Stimulated activated CD8-positive, alpha-beta memory T cell treated with anti-CD3 and anti-CD28 coated beads, Interleukin-7, amount 100 ng/mL, for 4 hours (primary cell): ENCODE data around the gene MAGOH.
"Not testable (repeated sequence)": the region's sequence is repeated elsewhere in the genome, so short reads cannot be mapped to it uniquely, and the experiment has no call there.

Experiments
- DNase-seq, 2 donors: peaks; one replicate each; pipeline ENCODE4 v3.0.0-alpha.2; 2020; ENCODE audit warnings: low read depth in 2 of 2

Gene MAGOH

DNA sequence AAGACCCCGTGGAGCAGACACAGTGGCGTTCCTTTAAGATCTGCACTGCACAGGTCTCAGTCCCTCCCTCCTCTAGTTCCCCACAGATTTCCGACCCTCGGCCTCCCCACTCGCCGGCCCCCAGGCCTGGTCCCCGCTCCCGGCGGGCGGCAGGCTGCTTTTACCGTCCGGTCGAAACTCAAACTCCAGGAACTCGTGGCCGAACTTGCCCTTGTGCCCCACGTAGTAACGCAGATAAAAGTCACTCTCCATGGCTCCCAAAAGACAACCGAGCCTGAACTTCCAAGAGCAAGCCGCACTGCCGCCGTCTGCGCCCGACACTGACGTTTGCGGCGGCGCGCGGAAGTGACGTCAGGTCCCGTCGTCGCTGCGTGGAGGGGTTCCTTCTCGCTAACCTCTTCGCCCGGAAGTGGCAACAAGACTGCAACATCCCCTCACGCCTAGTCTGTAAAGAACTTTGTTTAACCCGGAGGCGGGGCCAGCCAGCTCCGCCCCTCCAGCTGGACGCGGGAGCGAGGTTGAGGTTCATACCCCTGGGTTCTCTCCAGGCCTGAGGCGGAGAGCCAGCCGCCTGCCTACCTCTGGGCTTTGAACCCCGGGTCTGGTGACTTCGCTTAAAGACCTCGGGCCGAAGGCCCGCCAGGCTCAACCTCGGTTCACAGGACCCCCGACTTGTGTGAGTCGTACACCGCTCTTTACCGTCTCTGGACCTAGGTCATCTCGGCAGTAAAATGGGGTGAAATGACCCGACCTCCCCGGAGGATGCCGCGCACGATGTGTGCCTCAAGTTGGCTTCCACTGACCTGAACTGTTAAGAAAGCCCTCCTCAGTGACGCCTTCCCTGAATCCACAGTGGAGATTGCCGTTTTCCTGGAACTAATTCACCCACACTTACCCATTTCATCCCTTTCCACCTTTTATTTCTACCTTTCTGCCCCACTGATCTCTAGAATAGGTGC, at the start of gene MAGOH:
TSS of gene MAGOH (minus strand) at position 322 of the 959 bp plus-strand sequence. CDS start at position 252, 70 bp downstream.
- DNase-seq = peak; percentile 91 to 93

DNA sequence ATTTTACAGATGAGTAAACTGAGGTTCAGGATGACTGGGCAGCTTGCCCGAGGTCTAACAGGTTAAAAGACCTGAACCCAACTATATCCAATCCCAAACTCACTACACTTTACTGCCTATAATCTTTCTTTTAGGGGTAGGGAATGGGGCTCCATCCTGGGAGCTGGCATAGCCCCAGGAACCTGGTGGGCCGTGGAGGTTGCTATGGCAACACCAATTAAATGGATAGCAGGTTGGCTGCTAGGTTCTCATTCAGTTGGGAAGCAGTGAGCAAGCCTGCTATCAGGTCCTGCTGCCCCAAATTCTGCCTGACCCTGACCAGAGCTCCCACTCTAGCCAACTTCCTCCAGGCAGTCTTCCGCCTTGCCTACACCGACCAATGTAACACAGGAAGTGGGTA, 48.6 kb upstream of the MAGOH start:
- DNase-seq = no peak

DNA sequence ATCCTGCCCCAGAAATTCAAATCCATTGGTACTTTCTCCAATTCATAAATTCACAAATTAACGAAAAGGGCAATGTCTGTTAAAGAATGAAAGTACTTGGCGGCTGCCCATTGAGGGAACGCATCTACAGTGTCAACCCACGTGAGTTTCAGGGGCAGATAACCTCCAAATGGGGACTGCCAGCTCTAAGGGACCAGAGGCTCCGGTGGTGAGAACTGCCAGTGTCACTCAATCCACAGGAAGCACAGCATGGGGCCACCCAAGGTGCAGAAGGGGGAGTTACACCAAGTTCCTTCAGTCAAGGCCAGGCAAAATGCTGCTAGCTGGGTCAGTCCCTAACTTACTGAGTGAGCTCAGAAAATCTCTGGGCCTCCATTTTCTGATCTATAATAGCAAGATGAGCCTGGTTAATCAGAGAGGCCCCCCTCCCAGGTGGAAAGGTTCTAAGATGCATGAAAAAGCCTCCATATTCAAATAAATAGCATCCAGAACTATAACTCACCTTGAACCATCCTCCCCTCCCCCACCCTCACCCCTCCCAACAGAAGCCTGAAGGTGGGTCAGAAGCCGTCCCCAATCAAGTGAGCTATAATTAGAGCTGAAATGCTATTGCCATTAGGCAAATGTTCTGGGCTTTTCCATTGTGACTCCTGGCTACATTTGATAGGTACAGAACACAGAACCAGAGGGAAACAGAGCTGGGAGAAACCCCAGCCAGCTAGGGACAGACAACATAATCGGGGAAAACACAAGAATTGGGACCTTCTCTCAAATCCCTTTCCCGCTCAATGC, 47.8 kb upstream of the MAGOH start:
- no peak for DNase-seq

DNA sequence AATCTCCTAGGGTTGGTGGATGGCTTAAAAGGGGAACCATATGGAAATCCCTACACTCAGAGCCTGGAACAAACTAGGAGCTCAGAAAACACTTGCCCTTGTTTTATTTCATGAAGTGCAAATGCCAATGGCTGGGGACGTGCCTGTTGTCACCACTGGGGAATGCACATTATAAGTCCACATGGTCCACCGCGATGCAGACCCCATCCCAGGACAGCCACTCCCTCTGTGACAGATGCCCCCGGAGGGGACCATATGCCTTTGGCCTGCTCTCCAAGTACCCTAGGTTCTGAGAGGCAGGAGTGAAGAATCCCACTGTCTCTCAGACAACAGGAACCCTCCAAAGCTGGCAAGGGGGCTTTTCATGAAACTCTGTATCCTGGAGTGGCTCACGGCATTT, 47.2 kb upstream of the MAGOH start:
- no peak for DNase-seq

DNA sequence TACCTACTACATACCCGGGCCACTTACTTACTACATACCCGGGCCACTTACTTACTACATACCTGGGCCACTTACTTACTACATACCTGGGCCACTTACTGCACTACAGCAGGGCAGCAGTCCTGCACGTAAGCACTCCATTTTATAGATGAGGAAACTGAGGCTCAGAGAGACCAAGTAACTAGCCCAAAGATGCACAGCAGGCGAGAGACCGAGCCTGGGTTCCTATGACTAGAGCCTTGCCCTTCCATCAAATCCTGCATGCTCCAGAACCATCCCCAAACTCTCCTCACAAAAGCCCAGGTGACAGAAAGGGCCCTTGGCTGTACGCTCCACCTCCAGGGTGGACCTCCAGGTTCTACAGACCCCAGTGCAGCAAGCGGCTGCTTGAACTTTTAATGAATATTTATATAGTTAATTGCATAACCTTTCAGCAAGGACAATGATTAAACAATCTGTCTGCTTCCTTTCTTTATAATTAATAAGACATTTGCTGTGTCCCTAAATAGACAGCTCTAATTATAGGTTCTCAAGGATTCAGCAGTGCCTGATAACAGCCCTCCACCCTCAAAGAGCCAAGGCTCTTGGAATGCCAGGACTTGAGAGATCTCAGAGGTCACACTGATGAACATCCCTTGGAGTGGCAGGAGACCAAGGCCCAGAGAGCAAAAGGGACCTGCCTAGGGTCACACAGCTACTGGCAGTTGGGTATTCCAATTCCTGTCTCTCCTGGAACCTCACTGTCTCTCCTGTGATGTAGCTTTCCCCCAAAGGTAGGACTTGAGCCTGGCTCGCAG, 46.1 kb upstream of the MAGOH start:
- DNase-seq = no peak

DNA sequence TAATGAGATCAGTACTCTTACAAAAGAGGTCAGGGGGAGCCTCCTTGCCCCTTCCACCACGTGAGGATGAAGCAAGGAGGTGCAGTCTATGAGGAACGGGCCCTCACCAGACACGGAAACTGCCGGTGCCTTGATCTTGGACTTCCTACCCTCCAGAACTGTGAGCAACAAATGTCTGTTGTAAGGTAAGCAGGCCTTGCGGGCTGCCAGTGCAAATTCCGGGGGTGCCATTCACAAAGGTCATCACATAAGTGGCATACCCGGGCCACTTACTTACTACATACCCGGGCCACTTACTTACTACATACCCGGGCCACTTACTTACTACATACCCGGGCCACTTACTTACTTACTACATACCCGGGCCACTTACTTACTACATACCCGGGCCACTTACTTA, 44.8 kb upstream of the MAGOH start:
- DNase-seq = not testable (repeated sequence)

DNA sequence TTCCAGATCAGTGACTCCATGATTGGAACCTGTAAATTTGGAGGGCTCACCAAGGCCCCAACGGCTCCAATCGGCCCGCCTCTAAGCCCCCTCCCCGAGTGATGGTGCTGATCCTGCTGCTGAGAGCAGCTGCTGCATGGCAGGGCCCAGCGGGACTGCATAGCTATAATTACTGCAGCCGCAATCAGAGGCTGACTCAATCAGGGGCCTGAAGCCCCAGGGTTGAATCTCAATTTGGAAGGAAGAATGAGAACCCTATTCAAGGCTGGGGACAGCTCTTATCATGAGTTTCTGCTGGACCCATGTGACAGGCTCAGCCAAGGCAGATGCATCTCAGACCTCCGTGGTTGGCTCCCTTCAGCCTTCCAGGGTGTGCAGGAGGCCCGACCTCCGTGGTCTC, 42.8 kb upstream of the MAGOH start:
- DNase-seq = no peak

DNA sequence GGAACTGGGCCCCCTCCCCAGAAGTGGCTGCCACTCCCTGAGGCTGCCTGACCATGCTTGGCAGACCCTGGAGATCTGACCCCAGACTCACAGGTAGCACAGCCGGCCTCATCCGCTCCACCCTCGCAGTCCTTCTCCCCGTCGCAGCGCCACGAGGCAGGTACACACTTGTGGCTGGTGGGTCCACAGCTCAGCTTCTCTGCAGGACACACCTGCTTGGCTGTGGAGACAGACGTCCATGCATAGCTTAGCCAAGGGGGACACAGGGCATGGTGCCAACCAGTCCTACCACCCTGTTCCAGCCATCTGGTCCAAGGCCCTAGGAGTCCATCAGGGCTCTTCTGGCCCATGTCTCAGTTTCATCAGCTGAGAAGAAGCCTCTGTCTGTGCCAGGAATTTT, 42.2 kb upstream of the MAGOH start:
- DNase-seq = no peak

DNA sequence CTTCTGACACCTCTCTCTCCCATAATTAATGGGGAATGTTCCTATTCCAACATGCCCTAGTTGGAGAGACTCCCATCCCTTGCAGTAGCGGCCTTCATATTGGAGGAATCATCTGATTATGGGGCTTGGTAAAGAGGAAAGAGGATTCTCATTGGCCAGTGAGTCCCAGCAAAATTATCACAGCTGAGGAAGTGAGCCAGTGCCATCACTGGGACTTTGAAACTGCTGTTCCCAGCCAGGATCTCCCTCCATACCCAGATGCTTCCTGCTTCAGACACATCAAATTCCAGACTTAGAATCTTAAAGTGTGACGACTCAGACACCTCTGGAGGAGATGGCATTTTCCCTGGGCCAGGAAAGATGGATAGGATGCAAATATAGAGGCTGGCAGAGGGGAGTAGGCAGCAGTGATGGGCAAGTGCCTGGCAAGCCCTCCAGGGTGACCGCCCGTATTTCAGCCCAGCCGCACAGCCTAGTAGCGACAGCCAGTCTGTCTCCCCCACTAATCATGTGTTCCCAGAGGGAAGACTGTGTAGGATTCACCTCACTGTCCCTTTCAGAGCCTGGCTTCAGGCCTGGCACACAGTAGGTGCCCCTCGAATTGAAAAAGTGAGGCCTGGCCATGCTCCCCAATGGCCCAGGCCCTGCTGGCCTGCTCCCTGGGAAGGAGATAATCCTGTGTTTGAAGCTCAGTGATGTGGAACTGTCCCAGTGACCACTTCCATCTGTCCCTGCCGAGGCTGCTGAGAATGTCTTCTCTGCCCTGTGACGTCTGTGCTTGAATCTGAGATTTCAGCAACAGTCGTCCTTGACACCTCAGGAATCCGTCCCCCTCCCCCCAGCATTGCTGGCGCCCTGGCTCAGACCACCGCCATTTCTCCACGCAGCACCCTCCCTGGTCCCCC, 41.2 kb upstream of the MAGOH start:
- DNase-seq = no peak

DNA sequence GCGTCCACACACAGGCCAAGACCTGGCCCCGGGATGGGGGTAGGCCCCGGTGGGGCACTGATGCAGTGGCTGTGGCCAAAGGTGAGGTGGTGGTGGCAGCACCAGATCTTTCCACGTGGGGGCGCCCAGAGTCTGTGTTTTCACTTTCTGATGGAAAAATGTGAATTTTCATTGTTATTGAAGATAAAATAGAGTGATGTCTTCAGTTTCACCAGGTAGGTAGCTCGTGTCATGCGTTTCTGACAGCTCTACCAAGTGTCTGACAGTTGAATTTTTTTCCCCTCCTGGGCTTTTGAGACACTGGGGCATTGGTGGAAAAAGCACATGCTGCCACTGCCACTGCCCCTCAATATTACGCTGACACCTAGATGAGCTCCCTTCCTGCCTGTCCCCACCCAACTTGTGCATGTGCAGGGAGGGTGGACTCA, 40.0 kb upstream of the MAGOH start:
- DNase-seq = peak; percentile 34 to 41

DNA sequence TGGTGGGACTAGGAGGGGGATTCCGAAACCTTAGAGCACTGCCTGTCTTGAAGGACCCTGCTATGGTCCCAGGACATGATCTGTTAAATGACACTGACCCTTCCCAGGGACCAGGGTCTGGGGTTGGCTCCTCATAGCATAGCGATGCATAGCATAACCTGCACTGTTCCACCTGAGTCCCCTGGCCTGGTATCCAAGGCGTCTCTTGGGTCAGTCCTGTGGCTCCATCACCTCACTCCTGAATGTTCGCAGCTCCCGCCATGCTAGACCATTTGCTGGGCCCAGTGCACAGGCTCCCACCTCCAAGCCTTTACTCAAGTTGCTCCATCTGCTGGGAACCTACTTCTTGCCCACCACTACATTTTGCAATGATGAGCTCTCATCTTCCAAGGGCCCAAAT, 39.0 kb upstream of the MAGOH start:
- DNase-seq = no peak

DNA sequence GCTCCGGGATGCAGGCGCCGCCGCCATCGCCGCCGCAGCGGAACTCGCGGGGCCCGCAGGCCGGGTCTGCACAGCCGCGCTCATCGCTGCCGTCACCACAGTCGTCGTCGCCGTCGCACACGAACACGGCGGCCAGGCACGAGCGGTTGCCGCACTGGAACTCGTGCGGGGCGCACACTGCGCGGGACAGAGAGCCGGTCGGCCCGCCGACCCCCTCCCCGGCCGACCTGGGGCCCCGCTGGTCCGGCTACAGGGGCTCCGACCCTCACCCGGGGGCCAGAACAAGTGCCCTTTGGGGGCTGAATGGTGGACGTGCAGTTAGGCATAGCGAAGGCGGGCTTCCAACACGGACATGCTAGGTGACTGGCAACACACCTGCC, 38.6 kb upstream of the MAGOH start:
- no peak for DNase-seq

DNA sequence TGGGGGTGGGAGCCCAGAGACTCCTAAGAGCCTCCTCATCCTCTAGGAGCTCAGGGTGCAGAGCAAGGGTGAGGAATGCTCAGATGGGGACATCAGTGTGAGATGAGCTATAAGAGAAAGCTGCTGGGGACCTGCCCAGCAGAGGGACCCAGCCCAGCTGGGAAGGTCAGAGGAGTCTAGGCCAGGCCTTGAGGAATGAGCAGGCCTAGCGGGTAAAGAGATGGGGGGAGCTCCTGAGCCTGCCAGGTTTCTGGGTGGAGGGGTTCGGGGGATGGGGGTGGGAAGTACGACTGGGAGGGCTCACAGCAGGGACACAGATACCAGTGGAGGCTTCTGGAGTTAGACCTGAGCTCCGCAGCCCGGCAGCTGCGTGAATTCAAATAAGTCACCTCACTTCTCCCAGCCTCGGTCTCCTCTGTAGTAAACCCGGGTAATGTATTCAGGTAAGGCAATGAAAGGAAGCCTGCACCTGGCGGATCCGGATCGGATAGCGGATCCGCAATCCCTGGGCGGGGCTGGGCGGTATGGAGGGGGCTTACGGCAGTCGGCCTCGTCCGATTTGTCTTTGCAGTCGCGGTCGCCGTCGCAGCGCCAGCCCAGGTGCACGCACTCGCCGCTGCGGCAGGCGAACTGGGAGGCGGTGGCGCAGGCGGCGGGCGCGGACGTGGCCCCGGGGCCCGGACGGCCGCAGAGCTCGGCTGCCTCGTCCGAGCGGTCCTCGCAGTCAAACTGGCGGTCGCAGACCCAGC, 38.0 kb upstream of the MAGOH start:
- DNase-seq = no peak

DNA sequence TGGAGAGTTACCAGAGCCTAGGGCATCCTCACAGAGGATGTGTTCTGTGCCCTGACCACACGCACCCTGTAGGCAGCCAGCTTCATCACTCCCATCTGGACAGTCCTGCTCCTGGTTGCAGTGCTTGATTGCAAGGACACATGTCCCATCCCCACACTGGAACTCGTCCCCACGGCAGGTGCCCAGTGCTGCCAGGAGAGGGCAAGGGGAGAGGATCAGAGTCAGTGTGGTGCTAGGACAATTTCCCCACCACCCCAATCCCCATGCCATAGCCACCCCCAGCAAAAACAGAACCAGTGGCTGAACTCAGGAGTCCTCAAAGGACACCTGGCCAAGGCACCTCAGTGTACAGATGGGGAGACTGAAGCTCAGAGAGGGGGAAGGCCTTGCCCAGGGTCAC, 37.2 kb upstream of the MAGOH start:
- no peak for DNase-seq

DNA sequence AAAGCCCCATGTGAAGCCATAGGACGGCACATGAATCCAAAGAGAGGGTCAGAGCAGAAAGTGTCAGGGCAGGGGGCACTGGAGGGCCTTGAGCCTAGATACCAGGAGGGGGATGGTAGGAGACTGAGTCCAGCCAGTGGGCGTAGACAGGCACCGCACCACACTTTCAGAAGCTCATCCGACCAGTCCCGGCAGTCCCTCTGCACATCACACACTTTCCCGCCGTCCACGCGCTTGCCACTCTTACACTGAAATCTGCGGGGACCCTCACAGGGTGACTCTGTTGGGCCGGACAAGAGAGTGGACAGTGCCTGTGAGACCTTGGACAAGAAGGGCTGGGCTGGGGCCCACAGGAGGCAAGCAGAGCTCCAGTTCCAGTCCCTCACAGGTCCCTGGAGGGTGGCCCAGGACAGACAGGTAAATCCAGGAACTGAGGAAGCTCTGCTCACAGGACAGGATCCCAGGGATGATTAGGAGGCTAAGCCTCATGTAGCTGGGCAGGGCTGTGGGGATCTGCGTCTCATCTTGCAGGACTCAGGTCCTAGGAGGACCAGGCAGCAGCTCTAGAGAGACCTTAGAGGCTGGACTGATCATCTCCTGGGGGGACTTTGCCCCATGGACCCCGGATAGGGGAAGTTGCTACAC, 36.3 kb upstream of the MAGOH start:
- DNase-seq = no peak

DNA sequence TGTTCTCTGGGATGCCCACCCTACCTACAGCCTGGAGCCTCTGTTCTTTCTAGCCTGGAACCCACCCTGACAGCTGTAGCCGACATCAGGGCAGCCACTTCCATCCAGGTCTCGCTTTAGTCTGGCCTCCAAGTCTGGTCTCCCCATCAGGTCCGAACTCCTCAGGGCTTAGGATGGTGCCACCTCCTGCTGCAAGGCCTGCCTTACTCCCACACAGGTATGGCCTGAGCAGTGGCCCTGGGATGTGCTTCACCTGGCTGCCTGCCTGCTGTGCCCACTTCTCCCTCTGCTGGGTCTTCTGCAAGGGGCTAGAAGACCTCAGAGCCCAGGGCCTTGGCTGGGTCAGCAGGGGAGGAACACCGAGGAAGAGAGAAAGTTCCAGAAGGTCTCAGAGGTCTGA, 35.7 kb upstream of the MAGOH start:
- DNase-seq = no peak

DNA sequence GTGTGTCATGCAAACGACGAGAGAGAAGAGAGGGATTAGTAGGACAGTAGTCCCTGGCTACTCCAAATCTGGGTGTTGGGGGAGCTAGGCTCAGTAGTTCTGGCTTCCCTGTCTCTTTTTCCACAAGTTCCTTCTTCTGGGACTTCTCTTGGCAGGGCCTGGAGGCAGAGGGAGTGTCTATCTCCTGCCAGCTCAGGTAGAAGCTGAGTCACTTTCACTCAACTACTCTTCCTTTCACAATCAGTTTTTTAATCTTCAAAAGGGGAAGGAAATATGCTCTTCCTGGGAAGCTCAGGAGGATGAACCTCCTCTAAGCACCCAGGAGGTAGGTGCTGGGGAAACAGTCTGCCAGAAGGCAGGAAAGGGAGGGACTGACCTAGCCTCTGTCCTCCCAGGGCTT, 35.2 kb upstream of the MAGOH start:
- DNase-seq = no peak

DNA sequence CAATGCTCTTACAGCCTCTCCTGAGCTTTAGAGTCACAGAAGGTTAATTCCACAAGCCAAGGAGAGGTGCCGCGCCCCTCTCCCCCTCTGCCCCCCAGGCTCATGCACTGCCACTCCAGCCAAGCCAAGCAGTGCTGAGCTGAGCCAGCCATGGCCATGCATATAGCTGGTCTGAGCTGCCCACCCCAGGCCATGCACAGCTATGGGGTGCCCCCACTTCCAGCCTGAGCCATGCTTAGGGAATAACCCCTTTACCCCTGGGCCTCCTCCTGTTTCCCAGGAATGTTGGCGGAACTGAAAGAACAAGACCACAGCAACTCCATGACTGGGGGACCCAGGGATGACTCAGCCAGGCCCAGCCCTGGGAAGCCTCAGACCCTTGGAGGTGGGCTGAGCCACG, 34.0 kb upstream of the MAGOH start:
- DNase-seq = no peak

DNA sequence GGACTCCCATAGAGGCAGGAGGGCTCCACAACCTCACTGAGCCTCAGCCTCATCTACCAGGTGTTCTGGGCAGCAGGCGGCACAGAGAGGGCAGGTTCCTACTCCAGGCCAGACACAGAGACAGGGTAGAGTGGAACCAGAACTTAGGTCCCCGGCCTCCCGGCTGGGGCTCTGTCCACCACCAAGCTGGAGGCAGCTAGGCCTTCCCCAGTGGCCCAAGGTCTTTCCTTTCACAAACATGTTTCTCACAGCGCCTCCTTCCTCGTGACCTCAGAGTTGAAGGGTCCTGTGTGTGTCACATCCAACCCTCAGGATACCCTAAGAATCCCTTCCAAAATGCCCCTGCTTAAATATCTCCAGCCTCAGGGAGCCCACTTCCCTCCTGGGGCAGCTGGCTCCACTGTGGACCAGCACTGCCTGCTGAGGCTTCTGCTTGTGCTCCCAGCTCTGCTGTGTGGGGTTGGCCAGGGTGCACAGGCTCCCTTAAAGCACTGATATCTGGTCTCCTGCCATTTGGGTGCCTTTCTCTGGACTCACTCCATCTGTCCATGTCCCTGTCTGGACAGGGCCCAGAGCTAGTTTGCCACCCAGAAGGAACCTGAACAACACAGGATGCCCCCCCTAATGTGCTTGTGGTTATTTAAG, 33.2 kb upstream of the MAGOH start:
- DNase-seq = no peak
